Breast epithelium (tissue), 3 donors: ENCODE measurements around the gene RNF112.

Experiments
- CTCF ChIP-seq, 3 donors: fragments of 450-650 bp; IDR thresholded peaks; one replicate each; pipeline ENCODE4 v1.5.1; 2016 to 2017; ENCODE audit warnings: antibody characterized with exemption in 3 of 3, mild to moderate bottlenecking in 3 of 3, moderate library complexity in 3 of 3
- POLR2A ChIP-seq: fragments of 450-650 bp; IDR thresholded peaks from one replicate; pipeline ENCODE4 v1.6.1; 2016; ENCODE audit warnings: antibody characterized with exemption, mild to moderate bottlenecking, moderate library complexity

GRCh38 chr17:19371259-19372010 is 39.6 kb upstream of the RNF112 start:
- TF ChIP-seq CTCF (IDR thresholded peaks at IDR 0.05) (no peak), POLR2A (no peak)
